GM08714 (cell line): ENCODE measurements around the gene RNF212B.
"Not testable (repeated sequence)": the region's sequence is repeated elsewhere in the genome, so short reads cannot be mapped to it uniquely, and the experiment has no call there.

Experiments used
- H3K4me3 ChIP-seq: fragments of 200-500 bp; sonication (Bioruptor generic); 2 replicates; pipeline ENCODE4 v1.5.1; 2014; ENCODE audit warnings: mild to moderate bottlenecking, low read length, inconsistent platforms
- ZNF274 ChIP-seq: IDR thresholded peaks from 2 replicates; pipeline ENCODE4 v1.6.1; 2012; ENCODE audit warnings: mild to moderate bottlenecking, low read depth, low read length

The RNF212B gene

GRCh38 chr14:23269193-23269592 lies 31.5 kb downstream of the RNF212B start:
- no peak overlapping the region for H3K4me3 ChIP-seq
- TF ChIP-seq ZNF274: no peak

- no peak overlapping the region for H3K4me3 ChIP-seq
- TF ChIP-seq ZNF274: no peak
These were observed 37.7 kb downstream of the RNF212B start for GRCh38 chr14:23275412-23275811.

GRCh38 chr14:23277189-23277588 lies 39.5 kb downstream of the RNF212B start:
- TF ChIP-seq ZNF274: no peak
- no peak overlapping the region for H3K4me3 ChIP-seq

GRCh38 chr14:23277928-23278327 lies 40.2 kb downstream of the RNF212B start:
- H3K4me3 ChIP-seq: not testable (repeated sequence)

- H3K4me3 ChIP-seq: no peak overlapping the region
- no peak for TF ChIP-seq ZNF274
These were observed 43.5 kb downstream of the RNF212B start for GRCh38 chr14:23281247-23281646.

GRCh38 chr14:23284654-23285529 lies 47.2 kb downstream of the RNF212B start:
- TF ChIP-seq ZNF274: no peak
- H3K4me3 ChIP-seq: peak overlapping the region; percentile 84

GRCh38 chr14:23285530-23286019 lies 47.8 kb downstream of the RNF212B start:
- no peak for TF ChIP-seq ZNF274
- H3K4me3 ChIP-seq: peak overlapping the region; percentile 84

GRCh38 chr14:23286020-23286901 lies 48.5 kb downstream of the RNF212B start, which contains the start of gene HOMEZ:
TSS of gene HOMEZ (minus strand) at chr14:23286132. CDS start at chr14:23285952, 180 bp downstream.
- peak within 1 kb of the TSS; percentile 84 for H3K4me3 ChIP-seq
- TF ChIP-seq ZNF274: no peak

- H3K4me3 ChIP-seq: peak overlapping the region; percentile 62
- no peak for TF ChIP-seq ZNF274
These were observed 49.3 kb downstream of the RNF212B start for GRCh38 chr14:23286902-23287479.

- no peak overlapping the region for H3K4me3 ChIP-seq
- no peak for TF ChIP-seq ZNF274
These were observed 57.2 kb downstream of the RNF212B start for GRCh38 chr14:23294734-23295561.

GRCh38 chr14:23296012-23296777 lies 58.5 kb downstream of the RNF212B start:
- no peak overlapping the region for H3K4me3 ChIP-seq
- no peak for TF ChIP-seq ZNF274

- no peak for TF ChIP-seq ZNF274
- H3K4me3 ChIP-seq: no peak overlapping the region
These were observed 59.4 kb downstream of the RNF212B start for GRCh38 chr14:23297096-23297495.
